H1 (cell line): ENCODE results near the gene TUBGCP3. TPM values are rescaled to one million over a fixed set of nuclear protein-coding genes. Genes with fewer than 3 reads are reported as not detected.

ENCODE experiments used
- CTCF ChIA-PET: fragments of 300-600 bp; sonication (Branson Sonifier 250); formaldehyde crosslinking; loops from one replicate; lab custom pipeline; 2021; ENCODE audit not compliant: partially characterized antibody; lab: Charles Lee
- POLR2A ChIA-PET: fragments of 300-600 bp; sonication (Branson Sonifier 250); formaldehyde crosslinking; loops from one replicate; lab custom pipeline; 2021; ENCODE audit warnings: inconsistent platforms; ENCODE audit not compliant: partially characterized antibody; lab: Charles Lee
- DNase-seq, 2 experiments: peaks; one replicate each; pipeline versions ENCODE4 v3.0.0 to v3.0.0-alpha.2; 2010 to 2022; ENCODE audit warnings: low spot score in 2 of 2, low read depth in 1 of 2, mixed read lengths in 1 of 2
- FAIRE-seq: peaks from 2 replicates; lab custom pipeline; 2011; peaks lifted over from hg19 to GRCh38; lab: Jason Lieb, UNC
- H2AFZ ChIP-seq: 2 replicates; pipeline ENCODE4 v1.8.1; 2012; ENCODE audit warnings: low read length, inconsistent platforms
- H2AK5ac ChIP-seq: 2 replicates; pipeline ENCODE4 v1.6.1; 2013; ENCODE audit warnings: low read depth, low read length
- H2BK120ac ChIP-seq: replicated peaks from 2 replicates; pipeline ENCODE3; 2013; ENCODE audit warnings: low read depth, low read length, inconsistent platforms
- H2BK12ac ChIP-seq: 2 replicates; pipeline ENCODE4 v1.6.1; 2013; ENCODE audit warnings: low read depth, low read length
- H2BK15ac ChIP-seq: 2 replicates; pipeline ENCODE4 v1.6.1; 2013; ENCODE audit warnings: low read length
- H2BK20ac ChIP-seq: 2 replicates; pipeline ENCODE4 v1.6.1; 2013; ENCODE audit warnings: low read length
- H2BK5ac ChIP-seq: 2 replicates; pipeline ENCODE4 v1.6.1; 2013; ENCODE audit warnings: low read depth, low read length
- H3K14ac ChIP-seq: 2 replicates; pipeline ENCODE4 v1.6.1; 2013; ENCODE audit warnings: inconsistent platforms; ENCODE audit not compliant: insufficient read length
- H3K18ac ChIP-seq: 2 replicates; pipeline ENCODE4 v1.6.1; 2013; ENCODE audit warnings: low read length; ENCODE audit errors: extremely low read depth
- H3K23ac ChIP-seq: 2 replicates; pipeline ENCODE4 v1.6.1; 2013; ENCODE audit warnings: inconsistent platforms; ENCODE audit not compliant: insufficient read length
- H3K23me2 ChIP-seq: 2 replicates; pipeline ENCODE4 v1.6.1; 2013; ENCODE audit warnings: low read depth, low read length
- H3K27ac ChIP-seq: 2 replicates; pipeline ENCODE4 v1.6.1; 2011; ENCODE audit warnings: low read depth, low read length, inconsistent platforms
- H3K27me3 ChIP-seq, 4 experiments: replicated peaks in 1 of 4; 1 replicate in 1 of 4; 2 replicates in 3 of 4; pipeline versions ENCODE4 v1.6.1 to v1.8.1; 2011 to 2013; ENCODE audit warnings: low read length in 3 of 4, mild to moderate bottlenecking in 3 of 4, inconsistent platforms in 2 of 4, mixed read lengths in 2 of 4, moderate library complexity in 1 of 4; ENCODE audit not compliant: control insufficient read depth in 3 of 4, insufficient read depth in 3 of 4; ENCODE audit errors: extremely low read depth in 1 of 4
- H3K36me3 ChIP-seq, 4 experiments: 2 replicates each; pipeline versions ENCODE4 v1.6.1 to v1.8.1; 2011 to 2013; ENCODE audit warnings: mild to moderate bottlenecking in 4 of 4, low read length in 3 of 4, moderate library complexity in 2 of 4, control low read depth in 1 of 4, inconsistent platforms in 1 of 4; ENCODE audit not compliant: insufficient read depth in 4 of 4, control insufficient read depth in 2 of 4
- H3K4ac ChIP-seq: replicated peaks from 2 replicates; pipeline ENCODE3; 2013; ENCODE audit warnings: low read length, low read depth, mixed read lengths, inconsistent platforms; ENCODE audit not compliant: insufficient read length
- H3K4me1 ChIP-seq, 4 experiments: replicated peaks in 1 of 4; 1 replicate in 1 of 4; 2 replicates in 3 of 4; pipeline versions ENCODE4 v1.6.1 to v1.8.1; 2011 to 2013; ENCODE audit warnings: low read length in 3 of 4, inconsistent platforms in 2 of 4, mixed read lengths in 1 of 4; ENCODE audit not compliant: insufficient read depth in 4 of 4, control insufficient read depth in 3 of 4
- H3K4me2 ChIP-seq, 2 experiments: 2 replicates each; pipeline versions ENCODE4 v1.6.1 to v1.8.1; 2011 to 2013; ENCODE audit warnings: low read depth in 2 of 2, low read length in 2 of 2, control low read depth in 1 of 2, inconsistent platforms in 1 of 2, mild to moderate bottlenecking in 1 of 2; ENCODE audit not compliant: insufficient read depth in 1 of 2
- H3K4me3 ChIP-seq, 4 experiments: fragments of 200-600, 300-600 bp in 1 of 4; sonication (generic), shearing (Covaris generic), sonication (Bioruptor Twin) in 1 of 4; 2 replicates each; pipeline versions ENCODE4 v1.5.1 to v1.8.1; 2011 to 2016; ENCODE audit warnings: low read length in 4 of 4, low read depth in 3 of 4, control low read depth in 2 of 4, inconsistent platforms in 2 of 4, mild to moderate bottlenecking in 2 of 4, mixed read lengths in 1 of 4, moderate library complexity in 1 of 4; ENCODE audit not compliant: insufficient read depth in 2 of 4; ENCODE audit errors: extremely low read depth in 1 of 4
- H3K56ac ChIP-seq: replicated peaks from 2 replicates; pipeline ENCODE3; 2013; ENCODE audit warnings: low read depth, mild to moderate bottlenecking, mixed read lengths, low read length, inconsistent platforms; ENCODE audit not compliant: insufficient read length
- H3K79me1 ChIP-seq: 2 replicates; pipeline ENCODE4 v1.6.1; 2013; ENCODE audit warnings: low read depth, low read length, control low read depth
- H3K79me2 ChIP-seq, 2 experiments: 2 replicates each; pipeline versions ENCODE4 v1.6.1 to v1.8.1; 2012 to 2013; ENCODE audit warnings: low read length in 2 of 2, mild to moderate bottlenecking in 2 of 2, inconsistent platforms in 1 of 2; ENCODE audit not compliant: insufficient read depth in 2 of 2, control insufficient read depth in 1 of 2
- H3K9ac ChIP-seq, 4 experiments: replicated peaks in 1 of 4; 1 replicate in 1 of 4; 2 replicates in 3 of 4; pipeline versions ENCODE4 v1.6.1 to v1.8.1; 2011 to 2013; ENCODE audit warnings: low read depth in 3 of 4, low read length in 3 of 4, control low read depth in 2 of 4, mild to moderate bottlenecking in 2 of 4, moderate library complexity in 2 of 4, inconsistent platforms in 1 of 4; ENCODE audit errors: extremely low read depth in 1 of 4
- H3K9me3 ChIP-seq, 2 experiments: 2 replicates each; pipeline versions ENCODE4 v1.6.1 to v1.8.1; 2012 to 2013; ENCODE audit warnings: mild to moderate bottlenecking in 2 of 2, moderate library complexity in 2 of 2, control low read depth in 1 of 2, inconsistent platforms in 1 of 2, low read depth in 1 of 2, low read length in 1 of 2, mixed read lengths in 1 of 2; ENCODE audit not compliant: insufficient read depth in 2 of 2
- H4K20me1 ChIP-seq, 2 experiments: replicated peaks in 1 of 2; 2 replicates each; pipeline versions ENCODE3 to v1.8.1; 2011 to 2013; ENCODE audit warnings: inconsistent platforms in 2 of 2, low read length in 2 of 2, mild to moderate bottlenecking in 1 of 2; ENCODE audit not compliant: insufficient read depth in 2 of 2, control insufficient read depth in 1 of 2
- H4K5ac ChIP-seq: 2 replicates; pipeline ENCODE4 v1.6.1; 2013; ENCODE audit warnings: low read length, low read depth, mixed read lengths, inconsistent platforms; ENCODE audit not compliant: insufficient read length
- H4K8ac ChIP-seq: 2 replicates; pipeline ENCODE4 v1.8.0; 2013; ENCODE audit warnings: mild to moderate bottlenecking, moderate library complexity, low read length, inconsistent platforms; ENCODE audit not compliant: insufficient read depth; ENCODE audit errors: extremely low read depth
- H4K91ac ChIP-seq: replicated peaks from 2 replicates; pipeline ENCODE3; 2013; ENCODE audit warnings: low read length, mixed read lengths, inconsistent platforms; ENCODE audit not compliant: insufficient read length
- GABPA ChIP-seq: IDR thresholded peaks from 2 replicates; pipeline ENCODE4 v1.6.1; 2011; ENCODE audit warnings: mild to moderate bottlenecking, low read length, moderate library complexity, borderline replicate concordance; ENCODE audit not compliant: insufficient read depth
- ZNF274 ChIP-seq: IDR thresholded peaks from 2 replicates; pipeline ENCODE4 v1.7.0; 2012; ENCODE audit warnings: low read length, borderline replicate concordance; ENCODE audit errors: extremely low read depth
- WGBS, 2 experiments: shearing (Covaris generic) in 1 of 2; methylation state at CpG; one replicate each; pipeline versions ENCODE4 v1.1.6 to v1.1.7; 2013 to 2015; ENCODE audit warnings: low lambda C conversion rate in 2 of 2, mixed read lengths in 2 of 2, inconsistent platforms in 1 of 2, low coverage in 1 of 2, missing lambda C conversion rate in 1 of 2; ENCODE audit not compliant: insufficient replicate concordance in 2 of 2, insufficient coverage in 1 of 2, insufficient read length in 1 of 2; ENCODE audit errors: extremely low coverage in 1 of 2, missing lambda C conversion rate in 1 of 2; 5-methylcytosine and 5-hydroxymethylcytosine counted together
- polyA plus RNA-seq, 7 experiments: library from polyadenylated mRNA; depleted of rRNA in 3 of 7; stranded (reverse) in 5 of 7; unstranded in 2 of 7; fragments of >200 nt in 5 of 7; fragments of 200-250 nt in 2 of 7; gene quantifications; 1 replicate in 5 of 7; 2 replicates in 1 of 7; 4 replicates in 1 of 7; pipeline versions ENCODE4 v1.2.1 to v1.2.3, GENCODE V29; 2011 to 2013; ENCODE audit warnings: missing spikeins in 2 of 7, mixed read lengths in 2 of 7
- total RNA-seq: library from RNA; stranded (reverse); fragmentation: NEBNext Ultra II Directional; extraction: Animal tissue kit (Norgen Biotek cat#: 25700); gene quantifications from 2 replicates; pipeline ENCODE4 v1.2.1, GENCODE V29; 2021

The TUBGCP3 gene
- total and polyA plus RNA-seq, 2 of the 8 experiments (the other 6 are each of a cell fraction or from before 2014, with no cell fraction given): 27.0 to 31.7 TPM

DNA sequence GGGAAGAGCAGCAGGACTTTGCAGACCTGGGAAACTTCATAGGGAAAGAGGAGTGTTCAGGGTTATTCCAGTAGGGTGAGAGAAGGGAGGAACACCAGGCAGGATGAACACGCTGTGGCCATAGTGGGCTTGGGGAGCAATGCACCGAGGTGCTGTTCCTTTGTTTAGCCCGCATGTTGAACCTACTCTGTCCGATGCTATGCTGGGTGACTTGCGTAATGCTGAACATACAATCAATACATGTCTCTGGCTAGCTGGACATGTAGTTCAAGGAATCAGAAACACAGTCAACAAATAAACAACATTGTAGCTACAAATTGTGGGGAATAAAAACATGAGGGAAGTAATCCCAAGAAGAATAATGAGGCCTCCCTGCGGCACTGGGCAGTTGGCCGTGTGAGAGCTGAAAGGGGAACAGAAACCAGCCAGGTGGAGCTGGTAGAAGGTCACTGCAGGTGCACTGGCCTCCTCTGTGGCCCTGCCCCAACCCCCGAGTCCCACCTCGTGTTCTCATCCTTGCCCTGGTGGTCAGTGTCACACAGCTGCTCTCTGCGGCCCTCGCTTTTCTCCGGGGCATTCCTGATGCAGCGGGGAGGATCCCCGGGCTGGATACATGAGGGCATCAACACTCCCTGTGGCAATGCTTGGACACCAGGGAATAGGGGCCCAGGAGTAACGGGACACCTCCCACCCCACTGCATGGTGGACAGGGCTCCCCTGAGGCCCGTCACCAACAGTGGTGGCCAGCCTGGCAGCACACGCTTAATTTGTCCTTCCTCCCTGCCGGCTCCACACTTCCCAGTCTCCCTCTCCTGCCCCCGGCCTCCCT lies 36.9 kb upstream of the TUBGCP3 start:
- no peak overlapping the region for H3K18ac ChIP-seq
- no peaks in the 10 kb centered on the region for H3K27me3 ChIP-seq
- no peak overlapping the region for H3K56ac ChIP-seq
- no peak overlapping the region for H2AK5ac ChIP-seq
- H3K14ac ChIP-seq: no peak overlapping the region
- H4K8ac ChIP-seq: peak overlapping the region; percentile 38; the same call in 1 of the 2 replicates
- H2BK15ac ChIP-seq: no peak overlapping the region
- H3K9ac ChIP-seq: no peak overlapping the region
- FAIRE-seq (no peak), DNase-seq (no peak)
- POLR2A ChIA-PET: no interaction called here
- H2BK12ac ChIP-seq: no peak overlapping the region
- H3K4me3 ChIP-seq: no peak overlapping the region
- H2BK20ac ChIP-seq: no peak overlapping the region
- no peak overlapping the region for H4K91ac ChIP-seq
- H2AFZ ChIP-seq: no peak overlapping the region
- no peak overlapping the region for H3K27ac ChIP-seq
- H3K4me1 ChIP-seq: no peaks in the 10 kb centered on the region
- no peaks in the 10 kb centered on the region for H3K79me1 ChIP-seq
- no peak overlapping the region for H3K4me2 ChIP-seq
- WGBS, 2 experiments: 93% methylated on average over 19 of the region's 19 CpGs; no CpG with 5 or more reads in 1 of the 2 experiments
- no peaks in the 10 kb centered on the region for H4K20me1 ChIP-seq
- no peak overlapping the region for H4K5ac ChIP-seq
- H3K9me3 ChIP-seq: no peaks in the 10 kb centered on the region
- CTCF ChIA-PET: interaction anchor here (2.5 to 2.6 kb wide), 2 partner anchors 16 to 19 kb away, joined by 7 to 10 read pairs; no protein-coding TSS in a partner anchor
- no peaks in the 10 kb centered on the region for H3K23me2 ChIP-seq
- H3K4ac ChIP-seq: no peak overlapping the region
- H3K23ac ChIP-seq: no peak overlapping the region
- no peak overlapping the region for H2BK5ac ChIP-seq
- H3K36me3 ChIP-seq: no peaks in the 10 kb centered on the region
- no peaks in the 10 kb centered on the region for H3K79me2 ChIP-seq
- H2BK120ac ChIP-seq: no peak overlapping the region
- TF ChIP-seq GABPA (no peak), ZNF274 (no peak)
